OCI-M2 (cell line): ENCODE data around the gene TMEM150A.
A peak's percentile ranks its signal among the peaks of the same experiment; 100 is the strongest.
"Not testable (repeated sequence)": the region's sequence is repeated elsewhere in the genome, so short reads cannot be mapped to it uniquely, and the experiment has no call there.

Experiments used
- DNase-seq: peaks from one replicate; lab custom pipeline; 2025; ENCODE audit not compliant: unreplicated experiment; lab: John Stamatoyannopoulos, UW

Gene TMEM150A, protein sequence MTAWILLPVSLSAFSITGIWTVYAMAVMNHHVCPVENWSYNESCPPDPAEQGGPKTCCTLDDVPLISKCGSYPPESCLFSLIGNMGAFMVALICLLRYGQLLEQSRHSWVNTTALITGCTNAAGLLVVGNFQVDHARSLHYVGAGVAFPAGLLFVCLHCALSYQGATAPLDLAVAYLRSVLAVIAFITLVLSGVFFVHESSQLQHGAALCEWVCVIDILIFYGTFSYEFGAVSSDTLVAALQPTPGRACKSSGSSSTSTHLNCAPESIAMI

DNA sequence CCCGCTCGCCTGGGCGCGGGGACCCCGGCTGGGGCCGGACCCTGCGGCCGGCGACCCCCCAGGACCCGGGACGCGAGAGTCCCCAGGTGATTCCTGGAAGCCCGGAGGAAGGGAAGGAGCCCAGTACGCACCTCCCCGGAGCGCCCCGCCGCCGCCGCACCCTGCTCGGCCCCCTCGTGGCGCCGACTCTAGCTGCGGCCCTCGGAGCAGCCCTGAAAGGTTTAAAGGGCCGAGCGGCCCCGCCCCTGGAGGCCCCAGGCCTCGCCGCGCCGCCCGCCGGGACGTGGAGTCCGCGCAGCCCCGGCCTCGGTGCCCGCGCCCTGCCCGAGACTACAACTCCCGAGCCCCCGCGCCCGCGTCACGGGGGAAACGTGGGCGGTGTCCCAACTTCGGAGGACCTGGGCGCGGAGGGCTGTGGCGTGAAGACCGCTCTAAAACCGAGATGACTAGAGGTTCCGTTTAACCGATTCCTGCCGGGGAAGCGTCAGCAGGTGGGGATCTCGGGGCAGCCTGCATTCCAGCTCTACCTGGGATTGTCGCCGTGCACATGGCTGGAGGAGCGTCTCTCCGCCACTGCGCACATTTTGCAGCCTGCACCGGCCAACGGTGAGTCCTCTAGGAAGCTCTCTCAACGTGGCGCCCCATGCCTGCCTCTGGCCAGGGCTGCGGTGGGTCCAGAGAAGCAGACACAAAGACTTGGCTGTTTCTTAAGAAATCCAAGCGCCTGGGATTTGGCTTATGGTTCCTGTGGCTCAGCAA lies at the start of gene TMEM150A:
Gene TMEM150A, minus strand, starts transcription at position 223 of the 759 bp plus-strand sequence. CDS start 750 bp downstream, outside the sequence.
- DNase-seq: peak; percentile 26

DNA sequence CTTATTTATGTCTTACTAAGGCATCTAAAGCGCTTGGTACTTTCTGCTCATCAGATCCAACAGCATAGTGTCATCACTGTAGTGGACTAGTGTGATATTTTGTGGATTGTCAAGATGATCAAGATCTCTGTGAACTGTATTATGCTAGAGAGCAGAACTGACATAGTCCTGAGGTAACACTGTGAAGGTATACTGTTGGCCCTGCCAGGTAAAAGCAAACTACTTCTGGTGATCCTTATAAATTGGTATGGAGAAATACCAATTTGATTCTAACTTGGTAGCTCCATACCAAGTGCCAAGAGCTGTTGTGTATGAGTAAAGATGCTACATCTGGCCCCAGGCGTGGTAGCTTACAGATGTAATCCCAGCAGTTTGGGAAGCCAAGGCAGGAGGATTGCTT lies 49.6 kb upstream of the TMEM150A start:
- DNase-seq: no peak

DNA sequence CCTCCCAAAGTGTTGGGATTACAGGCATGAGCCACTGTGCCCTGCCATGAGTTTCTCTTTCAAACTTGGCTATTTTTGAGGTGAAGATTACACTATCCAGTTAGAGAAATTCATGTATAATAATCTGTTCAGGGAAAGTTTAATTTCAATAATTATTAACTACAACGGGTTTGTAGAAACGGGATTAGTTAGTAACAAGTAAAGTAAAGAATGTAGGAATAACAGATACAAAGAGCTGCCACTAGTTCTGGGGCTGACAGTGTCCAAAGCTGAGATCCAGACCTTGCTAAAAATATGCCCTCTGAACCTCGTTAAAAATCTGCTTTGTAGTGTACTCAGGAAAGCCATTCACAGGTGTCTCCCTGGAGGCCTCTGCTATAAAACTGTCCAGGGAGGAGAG lies 48.6 kb upstream of the TMEM150A start:
- no peak for DNase-seq

DNA sequence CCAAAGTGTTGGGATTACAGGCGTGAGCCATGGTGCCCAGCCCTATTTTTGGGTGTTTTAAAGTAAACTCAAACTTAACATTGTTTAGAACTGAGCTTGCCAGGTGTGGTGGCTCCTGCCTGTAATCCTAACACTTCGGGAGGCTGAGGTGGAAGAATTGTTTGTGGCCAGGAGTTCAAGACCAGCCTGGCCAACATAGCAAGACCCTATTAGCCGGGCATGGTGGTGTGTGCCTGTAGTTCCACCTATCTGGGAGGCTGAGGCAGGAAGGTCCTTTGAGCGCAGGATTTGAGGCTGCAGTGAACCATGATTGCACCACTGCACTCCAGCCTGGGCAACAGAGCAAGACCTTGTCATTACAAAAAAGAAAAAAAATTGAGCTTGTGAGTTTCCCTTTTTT lies 48.0 kb upstream of the TMEM150A start:
- no peak for DNase-seq

DNA sequence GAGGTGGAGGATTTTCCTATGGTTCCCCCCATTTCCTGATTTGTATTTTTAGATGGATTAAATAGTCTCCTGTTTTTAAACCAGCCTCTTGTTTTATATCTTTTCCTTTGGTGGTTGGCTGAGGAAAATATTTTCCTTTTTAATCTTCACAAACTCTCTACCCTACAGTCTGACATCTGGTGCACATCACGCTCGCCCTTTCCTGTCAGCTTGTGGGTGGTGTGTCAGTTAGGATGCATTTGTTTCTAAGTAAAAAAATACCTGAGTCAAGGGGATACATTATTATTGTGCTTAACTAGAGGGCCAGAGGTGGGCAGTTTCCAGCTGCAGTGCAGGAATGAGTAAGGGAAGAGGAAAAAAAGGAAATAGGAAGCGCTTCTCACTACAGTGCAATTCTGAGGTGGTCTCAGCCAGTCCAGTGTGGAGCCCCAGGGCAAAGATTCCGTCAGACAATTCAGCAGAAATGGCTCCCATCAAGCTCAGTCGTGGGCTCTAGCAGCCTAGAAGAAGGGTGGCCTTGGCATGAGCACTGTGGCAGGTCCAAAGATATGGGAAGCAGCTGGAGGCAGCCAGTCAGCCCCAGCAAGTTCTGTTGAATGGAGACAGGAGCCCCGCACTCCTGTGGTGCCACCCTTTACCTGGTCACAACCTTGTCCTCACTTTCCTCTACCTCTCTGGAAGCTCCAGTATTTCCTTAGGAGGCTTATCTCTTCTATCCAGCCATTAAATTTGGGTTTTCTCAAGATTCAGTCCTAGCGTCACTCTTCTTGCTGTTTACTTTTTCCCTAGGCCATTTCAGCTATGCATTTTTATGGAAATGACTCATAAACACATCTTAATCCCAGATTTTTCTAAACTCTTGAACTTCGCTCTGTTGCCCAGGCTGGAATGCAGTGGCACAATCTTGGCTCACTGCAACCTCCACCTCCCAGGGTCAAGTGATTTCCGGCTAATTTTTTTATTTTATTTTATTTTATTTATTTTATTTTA lies 47.0 kb upstream of the TMEM150A start:
- no peak for DNase-seq

DNA sequence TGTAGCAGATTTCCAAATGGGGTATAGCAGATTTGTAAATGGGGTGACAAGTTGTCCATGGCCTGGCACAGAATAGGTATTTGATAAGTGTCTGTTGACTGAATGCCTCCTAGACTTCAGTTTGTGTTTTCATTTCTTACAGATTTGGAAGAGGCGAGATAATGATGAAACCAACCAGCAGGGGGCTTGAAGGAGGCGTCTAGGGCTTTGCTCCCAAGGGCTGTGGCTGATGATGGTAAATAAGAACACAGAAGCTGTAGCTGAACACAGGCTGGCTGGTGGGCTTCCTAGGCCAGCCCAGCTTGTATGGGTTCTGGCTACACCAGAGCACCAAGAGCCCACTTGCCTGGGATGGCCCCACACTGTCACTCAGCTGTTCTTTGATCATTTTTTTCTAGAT lies 46.1 kb upstream of the TMEM150A start:
- no peak for DNase-seq

DNA sequence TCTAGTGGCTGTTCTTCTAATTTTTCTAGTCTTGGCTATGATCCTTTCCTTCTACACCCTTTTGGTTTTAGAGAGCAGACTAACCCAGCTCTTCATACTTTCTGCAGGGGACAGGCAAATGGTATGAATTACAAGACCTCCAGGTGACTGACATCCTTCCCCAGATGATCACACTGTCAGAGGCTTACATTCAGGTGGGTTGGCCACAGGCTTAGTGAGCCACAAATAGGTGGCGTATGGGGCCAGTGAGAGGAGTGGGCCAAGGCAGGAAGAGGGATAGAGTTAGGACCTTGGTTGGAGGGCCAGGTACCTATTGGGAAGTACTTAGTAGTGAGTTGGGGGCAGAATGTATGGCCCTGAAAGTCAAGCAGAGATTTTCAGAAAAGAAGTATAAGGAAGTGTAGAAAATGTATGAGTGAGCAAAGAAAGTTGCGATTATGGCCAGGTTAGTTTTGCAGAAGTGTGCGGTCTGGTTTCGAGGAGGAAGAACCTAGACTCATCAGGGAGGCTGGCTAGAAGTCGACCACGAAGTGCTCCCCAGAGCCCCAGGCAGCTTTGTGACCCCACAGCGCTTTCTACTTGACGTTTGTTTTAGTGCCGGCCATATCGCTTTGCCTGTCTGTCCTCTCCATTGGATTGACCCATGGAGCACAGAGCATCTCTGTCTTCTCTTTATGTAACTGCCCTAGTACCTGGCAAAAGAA lies 45.5 kb upstream of the TMEM150A start:
- no peak for DNase-seq

DNA sequence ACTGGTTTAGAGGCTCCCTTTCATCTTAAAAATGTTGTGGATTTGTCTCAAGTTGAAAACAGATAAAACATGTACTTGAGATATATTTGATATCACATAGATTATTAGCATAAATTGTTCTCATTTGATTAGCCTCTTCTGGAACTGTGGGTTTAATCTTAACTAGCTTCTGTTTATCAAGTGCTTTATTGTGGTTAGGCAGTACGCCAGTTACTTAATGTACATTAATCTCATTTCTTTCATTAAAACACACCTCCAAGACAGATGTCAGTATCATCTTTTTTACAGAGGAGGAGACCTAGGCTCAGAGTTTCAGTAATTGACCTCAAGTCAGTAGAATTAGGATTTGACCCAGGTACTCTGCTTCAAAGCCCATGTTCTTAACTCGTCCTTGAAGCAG lies 43.7 kb upstream of the TMEM150A start:
- DNase-seq: no peak

DNA sequence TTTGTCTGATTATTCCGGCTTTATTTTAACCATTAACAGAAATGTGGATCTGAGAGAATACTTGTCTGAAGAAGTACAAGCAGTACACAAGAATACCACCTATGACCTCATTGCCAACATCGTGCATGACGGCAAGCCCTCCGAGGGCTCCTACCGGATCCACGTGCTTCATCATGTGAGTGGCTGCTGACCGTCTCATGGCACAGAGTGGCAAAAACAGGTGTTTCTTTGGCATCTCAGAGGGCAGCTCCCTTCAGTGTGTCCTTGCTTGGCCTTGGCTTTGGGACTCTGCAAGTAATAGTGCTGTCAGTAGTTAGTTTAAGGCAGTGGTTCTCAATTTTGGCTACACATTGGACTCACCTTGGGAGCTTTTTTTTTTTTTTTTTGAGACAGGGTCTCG lies 42.4 kb upstream of the TMEM150A start:
- no peak for DNase-seq

DNA sequence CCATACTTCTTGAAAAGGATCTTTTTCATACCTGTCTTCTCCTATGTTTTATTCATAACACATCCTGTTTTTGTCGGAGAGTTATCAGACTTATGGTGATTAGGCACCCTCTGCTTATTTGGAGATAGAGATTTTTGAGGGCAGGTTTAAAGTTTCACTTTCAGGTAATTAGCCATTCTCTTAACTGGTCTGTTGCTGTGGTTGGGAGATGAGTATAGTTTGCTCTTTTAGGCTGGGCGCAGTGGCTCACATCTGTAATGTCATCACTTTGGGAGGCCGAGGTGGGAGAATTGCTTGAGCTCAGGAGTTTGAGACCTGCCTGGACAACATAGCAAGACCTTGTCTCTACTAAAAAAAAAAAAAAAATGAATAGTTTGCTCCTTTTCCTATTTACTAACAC lies 40.2 kb upstream of the TMEM150A start:
- DNase-seq: no peak

DNA sequence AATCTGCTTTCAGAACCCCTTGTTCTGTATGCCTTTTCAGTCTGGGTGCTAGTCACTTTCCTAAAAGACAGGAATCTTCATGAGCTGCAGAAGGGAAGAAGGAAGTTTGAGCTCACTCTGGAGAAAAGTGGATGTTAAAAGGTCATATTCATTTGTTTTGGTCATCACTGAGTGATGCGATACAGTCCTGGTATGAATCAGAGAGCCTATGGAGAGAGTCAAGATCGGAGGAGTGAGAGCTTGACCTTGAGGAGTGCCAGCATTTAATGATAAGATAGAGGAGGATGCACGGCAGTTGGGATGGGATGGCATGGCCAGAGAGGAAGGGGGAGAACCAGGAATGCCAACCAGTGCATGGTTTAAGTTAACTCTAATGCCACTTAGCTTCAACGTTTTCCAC lies 33.1 kb upstream of the TMEM150A start:
- no peak for DNase-seq

DNA sequence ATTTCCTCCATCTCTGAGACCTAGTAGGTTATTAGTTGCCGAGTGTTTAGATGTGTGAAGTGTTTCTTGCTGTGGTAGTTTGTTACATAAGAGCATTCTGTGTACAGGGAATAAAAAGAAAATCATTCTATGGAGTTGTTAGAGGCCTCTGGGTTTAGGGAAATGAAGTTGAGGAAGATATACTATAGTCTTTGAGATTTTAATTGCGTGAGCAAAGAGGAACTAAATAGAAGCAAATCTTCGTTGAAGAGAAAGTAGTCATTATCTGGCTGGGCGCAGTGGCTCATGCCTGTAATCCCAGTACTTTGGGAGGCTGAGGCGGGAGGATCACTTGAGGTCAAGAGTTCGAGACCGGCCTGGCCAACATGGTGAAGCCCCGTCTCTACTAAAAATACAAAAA lies 32.5 kb upstream of the TMEM150A start:
- DNase-seq: no peak

DNA sequence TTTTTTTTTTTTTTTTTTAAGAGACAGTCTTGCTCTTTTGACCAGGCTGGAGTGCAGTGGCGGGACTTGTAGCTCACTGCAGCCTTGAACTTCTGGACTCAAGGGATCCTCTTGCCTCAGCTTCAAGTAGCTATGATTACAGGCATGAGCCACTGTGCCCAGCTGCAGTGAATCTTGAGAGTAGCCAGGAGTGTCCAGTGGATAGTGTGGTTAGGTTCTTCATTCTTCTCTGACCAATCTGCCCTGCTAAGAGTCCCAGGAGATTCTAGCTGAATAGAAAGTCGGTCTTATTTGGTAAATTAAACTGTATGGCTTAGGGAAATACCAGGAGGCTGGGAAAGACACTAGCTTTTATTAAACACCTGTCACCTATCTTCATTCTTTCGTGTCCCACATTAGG lies 28.8 kb upstream of the TMEM150A start:
- no peak for DNase-seq

DNA sequence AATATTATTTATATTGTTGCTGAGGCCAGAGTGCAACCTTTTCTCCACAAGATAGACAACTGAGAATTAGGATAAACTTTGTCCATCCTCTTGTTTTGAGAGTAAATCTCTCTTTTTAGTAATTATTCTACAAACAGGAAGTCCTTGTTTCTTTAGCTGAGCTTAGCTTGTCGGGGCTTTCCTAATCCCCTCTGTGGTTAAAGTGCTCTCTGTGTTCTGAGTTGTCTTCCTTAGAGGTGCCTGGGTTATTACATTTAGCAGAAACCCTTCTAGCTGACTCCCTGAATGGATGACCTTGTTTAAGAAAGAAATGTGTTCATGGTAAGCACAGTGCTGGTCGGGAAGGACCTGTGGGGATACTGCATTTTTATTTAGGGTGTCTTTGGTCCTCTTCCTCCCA lies 26.2 kb upstream of the TMEM150A start:
- no peak for DNase-seq

DNA sequence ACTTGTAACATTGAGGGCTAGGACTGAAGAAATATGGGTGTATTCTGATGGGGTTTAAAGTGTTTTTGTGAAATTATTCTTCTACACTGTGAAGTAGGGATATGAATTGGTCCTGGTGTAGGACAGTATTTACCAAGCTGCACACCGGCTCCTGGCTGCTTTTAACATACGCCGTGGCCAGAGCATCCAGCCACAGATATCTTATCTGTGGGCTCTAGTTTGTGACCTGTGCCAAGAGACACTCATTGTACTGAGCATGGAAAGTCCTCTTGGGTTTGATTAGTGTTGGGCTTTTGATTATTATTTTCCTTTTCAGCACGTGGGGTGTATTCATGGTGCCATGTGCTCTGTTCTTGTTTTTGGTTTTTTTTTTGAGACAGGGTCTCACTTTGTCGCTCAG lies 21.5 kb upstream of the TMEM150A start:
- no peak for DNase-seq

DNA sequence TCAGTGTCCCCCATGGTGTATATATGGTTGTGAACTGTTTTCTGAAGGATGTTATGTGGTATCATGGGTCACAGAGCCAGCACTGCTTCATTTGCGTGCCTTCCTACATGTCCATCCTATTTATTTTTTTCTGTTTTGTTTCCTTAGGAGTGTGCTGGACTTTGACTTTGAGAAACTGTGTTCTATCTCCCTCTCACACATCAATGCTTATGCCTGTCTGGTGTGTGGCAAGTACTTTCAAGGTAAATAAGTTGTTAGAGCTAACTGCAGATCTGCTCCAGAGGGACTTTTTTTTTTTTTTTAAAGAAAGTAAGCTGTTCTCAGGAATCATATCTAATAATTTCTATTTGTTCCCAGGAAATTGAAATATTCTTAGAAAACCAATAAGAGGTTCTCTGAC lies 18.8 kb upstream of the TMEM150A start:
- DNase-seq: no peak

DNA sequence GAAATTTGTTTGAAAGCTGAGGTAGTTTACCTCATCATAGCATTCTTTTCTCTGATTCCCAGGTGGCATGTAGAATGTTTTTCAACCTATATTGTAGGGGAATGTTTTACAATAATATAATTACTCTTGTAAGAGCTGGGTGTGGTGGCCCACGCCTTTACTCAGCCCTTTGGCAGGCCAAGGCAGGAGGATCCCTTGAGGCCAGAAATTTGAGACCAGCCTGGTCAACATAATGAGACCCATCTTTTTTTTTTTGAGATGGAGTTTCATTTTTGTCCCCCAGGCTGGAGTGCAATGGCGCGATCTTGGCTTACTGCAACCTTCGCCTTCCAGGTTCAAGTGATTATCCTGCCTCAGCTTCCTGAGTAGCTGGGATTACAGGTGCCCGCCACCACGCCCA lies 17.1 kb upstream of the TMEM150A start:
- DNase-seq: no peak

DNA sequence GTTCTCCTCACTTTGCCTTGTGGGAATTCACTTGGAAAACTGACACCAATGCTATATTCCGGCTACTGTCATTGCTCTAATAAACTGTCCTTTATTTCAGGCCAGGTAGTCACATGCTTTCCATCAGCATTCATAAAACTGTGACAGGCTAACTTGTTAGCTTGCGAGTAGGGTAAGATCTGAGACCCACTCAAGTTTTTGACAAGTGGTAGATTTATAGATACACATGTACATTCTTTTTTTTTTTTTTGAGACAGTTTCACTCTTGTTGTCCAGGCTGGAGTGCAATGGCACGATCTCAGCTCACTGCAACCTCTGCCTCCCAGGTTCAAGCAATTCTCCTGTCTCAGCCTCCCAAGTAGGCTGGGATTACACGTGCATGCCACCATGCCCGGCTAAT lies 15.2 kb upstream of the TMEM150A start:
- DNase-seq: not testable (repeated sequence)

DNA sequence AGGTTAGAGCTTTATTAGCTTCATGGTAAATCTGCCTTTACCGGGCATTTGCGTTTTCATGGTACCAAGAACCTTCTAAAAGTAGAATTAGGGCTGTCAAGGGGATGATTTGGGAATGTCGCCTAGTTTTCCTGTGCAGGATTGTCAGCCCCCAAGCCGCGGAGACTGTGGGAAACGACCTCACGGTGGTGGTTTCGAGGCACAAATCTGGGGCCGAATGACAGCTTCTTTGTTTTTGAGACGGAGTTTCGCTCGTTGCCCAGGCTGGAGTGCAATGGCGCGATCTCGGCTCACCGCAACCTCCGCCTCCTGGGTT lies 12.9 kb upstream of the TMEM150A start:
- DNase-seq: no peak

DNA sequence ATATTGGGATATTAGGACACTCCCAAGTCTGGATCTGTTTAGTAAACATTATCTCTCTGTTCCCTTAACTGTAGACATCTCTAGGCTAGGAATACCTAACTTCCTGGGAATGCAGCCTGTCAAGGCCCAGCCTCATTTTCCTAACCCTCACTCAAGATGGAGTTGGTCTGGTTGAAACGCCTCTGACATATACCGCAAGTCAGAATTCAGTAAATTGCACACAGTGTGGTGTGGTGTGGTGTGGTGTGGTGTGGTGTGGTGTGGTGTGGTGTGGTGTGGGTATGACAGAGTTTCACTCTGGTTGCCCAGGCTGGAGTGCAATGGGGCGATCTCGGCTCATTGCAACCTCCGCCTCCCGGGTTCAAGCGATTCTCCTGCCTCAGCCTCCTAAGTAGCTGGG lies 12.3 kb upstream of the TMEM150A start:
- not testable (repeated sequence) for DNase-seq
